ENCODE measurements around the gene CLEC2D. TPM values are rescaled to one million over a fixed set of nuclear protein-coding genes. Genes with fewer than 3 reads are reported as not detected.

The CLEC2D gene
- total RNA-seq, 2 experiments from 2014 or later: 56.9 to 146 TPM

DNA sequence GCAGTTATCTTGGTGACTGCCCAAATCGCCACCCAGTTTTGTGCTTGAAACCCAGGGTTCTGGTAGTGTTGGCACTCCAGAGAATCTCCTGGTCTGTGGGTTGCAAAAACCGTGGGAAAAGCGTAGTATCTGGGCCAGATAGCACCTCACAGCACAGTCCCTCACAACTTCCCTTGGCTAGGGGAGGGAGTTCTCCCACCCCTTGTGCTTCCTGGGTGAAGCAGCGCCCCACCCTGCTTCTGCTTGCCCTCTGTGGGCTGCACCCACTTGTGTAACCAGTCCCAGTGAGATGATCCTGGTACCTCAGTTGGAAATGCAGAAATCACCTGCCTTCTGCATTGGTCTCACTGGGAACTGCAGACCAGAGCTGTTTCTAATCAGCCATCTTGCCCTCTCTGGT, 16.4 kb downstream of the CLEC2D start:
- ChIA-PET POLR2A (interaction anchor here (0.7 kb wide), 1 partner anchor 13 kb away, joined by 4 read pairs; no protein-coding TSS in a partner anchor), CTCF (ENCODE audit: unreplicated experiment) (no interaction called here)
- TF ChIP-seq EZH2phosphoT487 (IDR thresholded peaks at IDR 0.05; ENCODE audit: borderline replicate concordance, low read depth, low read length): no peak
- TF ChIP-seq, protein P1, sequence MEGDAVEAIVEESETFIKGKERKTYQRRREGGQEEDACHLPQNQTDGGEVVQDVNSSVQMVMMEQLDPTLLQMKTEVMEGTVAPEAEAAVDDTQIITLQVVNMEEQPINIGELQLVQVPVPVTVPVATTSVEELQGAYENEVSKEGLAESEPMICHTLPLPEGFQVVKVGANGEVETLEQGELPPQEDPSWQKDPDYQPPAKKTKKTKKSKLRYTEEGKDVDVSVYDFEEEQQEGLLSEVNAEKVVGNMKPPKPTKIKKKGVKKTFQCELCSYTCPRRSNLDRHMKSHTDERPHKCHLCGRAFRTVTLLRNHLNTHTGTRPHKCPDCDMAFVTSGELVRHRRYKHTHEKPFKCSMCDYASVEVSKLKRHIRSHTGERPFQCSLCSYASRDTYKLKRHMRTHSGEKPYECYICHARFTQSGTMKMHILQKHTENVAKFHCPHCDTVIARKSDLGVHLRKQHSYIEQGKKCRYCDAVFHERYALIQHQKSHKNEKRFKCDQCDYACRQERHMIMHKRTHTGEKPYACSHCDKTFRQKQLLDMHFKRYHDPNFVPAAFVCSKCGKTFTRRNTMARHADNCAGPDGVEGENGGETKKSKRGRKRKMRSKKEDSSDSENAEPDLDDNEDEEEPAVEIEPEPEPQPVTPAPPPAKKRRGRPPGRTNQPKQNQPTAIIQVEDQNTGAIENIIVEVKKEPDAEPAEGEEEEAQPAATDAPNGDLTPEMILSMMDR (conservative IDR thresholded peaks at IDR 0.05; ENCODE audit: low read length): no peak
- BruUV-seq (replicated peaks): no TSS peak
- Histone ChIP-seq H3K27ac (ENCODE audit: low read depth, low read length, poor library complexity, severe bottlenecking) (no peak overlapping the region), H3K4me3 (ENCODE audit: low read depth, low read length, poor library complexity, severe bottlenecking) (no peak overlapping the region), H4K20me1 (ENCODE audit: insufficient read depth, low read length) (no peaks in the 10 kb centered on the region), H3K36me3 (ENCODE audit: insufficient read depth, low read length) (peaks cover 100% of the 10 kb centered on the region), H2AFZ (ENCODE audit: low read length) (no peak overlapping the region), H3K9me3 (ENCODE audit: low read length) (peaks cover 51% of the 10 kb centered on the region), H3K4me2 (ENCODE audit: low read length) (no peak overlapping the region), H3K9me2 (ENCODE audit: insufficient read depth, low read length) (no peaks in the 10 kb centered on the region), H3K4me1 (ENCODE audit: insufficient read depth, low read length, poor library complexity, severe bottlenecking) (no peaks in the 10 kb centered on the region), H3K79me2 (ENCODE audit: insufficient read depth, low read depth, low read length) (peaks cover 32% of the 10 kb centered on the region)
- intact Hi-C loops (cut with micrococcal nuclease; ENCODE audit: unreplicated experiment): no loop called here
- no peak for DNase-seq (ENCODE audit: low spot score)

DNA sequence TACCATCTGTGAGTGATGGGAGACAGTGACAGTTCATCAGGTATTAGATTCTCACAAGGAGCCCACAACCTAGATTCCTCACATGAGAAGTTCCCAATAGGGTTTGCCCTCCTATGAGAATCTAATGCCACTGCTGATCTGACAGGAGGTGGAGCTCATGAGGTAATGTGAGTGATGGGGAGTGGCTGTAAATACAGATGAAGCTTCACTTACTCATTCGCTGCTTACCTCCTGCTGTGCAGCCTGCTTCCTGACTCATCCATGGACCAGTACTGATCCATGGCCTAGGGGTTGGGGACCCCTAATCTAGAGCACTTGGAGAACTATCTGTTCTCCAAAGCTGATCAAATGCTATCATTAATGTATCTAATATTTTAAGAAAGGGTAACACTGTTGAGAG, 17.7 kb downstream of the CLEC2D start:
- Histone ChIP-seq H3K4me2 (ENCODE audit: low read length) (no peak overlapping the region), H2AFZ (ENCODE audit: low read length) (no peak overlapping the region), H3K36me3 (ENCODE audit: insufficient read depth, low read length) (peaks cover 100% of the 10 kb centered on the region), H3K4me3 (ENCODE audit: low read depth, low read length, poor library complexity, severe bottlenecking) (no peak overlapping the region), H3K9me2 (ENCODE audit: insufficient read depth, low read length) (no peaks in the 10 kb centered on the region), H3K9me3 (ENCODE audit: low read length) (peaks cover 40% of the 10 kb centered on the region; the same call in 1 of the 2 replicates), H4K20me1 (ENCODE audit: insufficient read depth, low read length) (no peaks in the 10 kb centered on the region), H3K4me1 (ENCODE audit: insufficient read depth, low read length, poor library complexity, severe bottlenecking) (no peaks in the 10 kb centered on the region), H3K27ac (ENCODE audit: low read depth, low read length, poor library complexity, severe bottlenecking) (no peak overlapping the region), H3K79me2 (ENCODE audit: insufficient read depth, low read depth, low read length) (peaks cover 19% of the 10 kb centered on the region; the same call in 1 of the 2 replicates)
- DNase-seq (ENCODE audit: low spot score): no peak
- no TSS peak for BruUV-seq (replicated peaks)
- ChIA-PET CTCF (ENCODE audit: unreplicated experiment) (no interaction called here), POLR2A (interaction anchor here (0.6 to 1.6 kb wide), 7 partner anchors 9 to 238 kb away, joined by 3 to 5 read pairs (median 3); no protein-coding TSS in a partner anchor)
- intact Hi-C loops (cut with micrococcal nuclease; ENCODE audit: unreplicated experiment): no loop called here
- TF ChIP-seq, protein P1 (conservative IDR thresholded peaks at IDR 0.05; ENCODE audit: low read length): no peak
- no peak for TF ChIP-seq EZH2phosphoT487 (IDR thresholded peaks at IDR 0.05; ENCODE audit: borderline replicate concordance, low read depth, low read length)

DNA sequence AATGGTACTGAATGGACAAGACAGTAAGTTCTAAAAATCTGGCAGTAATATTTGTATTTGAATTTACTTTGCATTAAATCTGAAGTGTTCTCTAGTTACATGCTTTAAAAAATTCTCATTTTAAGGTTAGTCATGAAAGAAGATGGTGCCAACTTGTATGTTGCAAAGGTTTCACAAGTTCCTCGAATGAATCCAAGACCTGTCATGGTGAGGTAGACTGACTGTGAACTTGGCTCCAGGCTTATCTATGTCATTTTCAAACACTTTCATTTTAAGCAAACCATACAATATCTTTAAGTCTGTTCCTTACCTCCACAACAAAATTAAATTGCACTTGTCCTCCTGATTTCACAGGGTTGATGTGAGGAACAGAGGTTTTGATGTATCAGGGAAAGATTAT, 23.4 kb downstream of the CLEC2D start:
- no peaks in the 10 kb centered on the region; the same call in 1 of the 2 replicates for H3K79me2 ChIP-seq (ENCODE audit: insufficient read depth, low read depth, low read length)
- TF ChIP-seq EZH2phosphoT487 (IDR thresholded peaks at IDR 0.05; ENCODE audit: borderline replicate concordance, low read depth, low read length): no peak
- TF ChIP-seq, protein P1 (conservative IDR thresholded peaks at IDR 0.05; ENCODE audit: low read length): no peak
- peaks cover 8% of the 10 kb centered on the region for H3K4me1 ChIP-seq (ENCODE audit: insufficient read depth, low read length, poor library complexity, severe bottlenecking)
- no peaks in the 10 kb centered on the region for H4K20me1 ChIP-seq (ENCODE audit: insufficient read depth, low read length)
- H3K4me3 ChIP-seq (ENCODE audit: low read depth, low read length, poor library complexity, severe bottlenecking): no peak overlapping the region
- DNase-seq (ENCODE audit: low spot score): no peak
- H3K9me2 ChIP-seq (ENCODE audit: insufficient read depth, low read length): no peaks in the 10 kb centered on the region
- peaks cover 26% of the 10 kb centered on the region; the same call in 1 of the 2 replicates for H3K9me3 ChIP-seq (ENCODE audit: low read length)
- intact Hi-C loops (cut with micrococcal nuclease; ENCODE audit: unreplicated experiment): no loop called here
- no TSS peak for BruUV-seq (replicated peaks)
- POLR2A ChIA-PET: no interaction called here
- no peak overlapping the region for H3K4me2 ChIP-seq (ENCODE audit: low read length)
- H3K27ac ChIP-seq (ENCODE audit: low read depth, low read length, poor library complexity, severe bottlenecking): no peak overlapping the region
- CTCF ChIA-PET (ENCODE audit: unreplicated experiment): no interaction called here
- H3K36me3 ChIP-seq (ENCODE audit: insufficient read depth, low read length): peaks cover 98% of the 10 kb centered on the region
- H2AFZ ChIP-seq (ENCODE audit: low read length): no peak overlapping the region

Measured in OCI-LY7 (cell line).